Left forelimb (tissue), 1 donor: Measurements from ENCODE around the gene PITPNM1.
"Not testable (repeated sequence)": the region's sequence is repeated elsewhere in the genome, so short reads cannot be mapped to it uniquely, and the experiment has no call there.

ENCODE experiments used
- DNase-seq: peaks from one replicate; pipeline ENCODE4 v3.0.0-alpha.2; 2018; ENCODE audit warnings: low spot score

Gene PITPNM1

GRCh38 chr11:67523556-67524479, 18.7 kb upstream of the PITPNM1 start:
- no peak for DNase-seq

DNA sequence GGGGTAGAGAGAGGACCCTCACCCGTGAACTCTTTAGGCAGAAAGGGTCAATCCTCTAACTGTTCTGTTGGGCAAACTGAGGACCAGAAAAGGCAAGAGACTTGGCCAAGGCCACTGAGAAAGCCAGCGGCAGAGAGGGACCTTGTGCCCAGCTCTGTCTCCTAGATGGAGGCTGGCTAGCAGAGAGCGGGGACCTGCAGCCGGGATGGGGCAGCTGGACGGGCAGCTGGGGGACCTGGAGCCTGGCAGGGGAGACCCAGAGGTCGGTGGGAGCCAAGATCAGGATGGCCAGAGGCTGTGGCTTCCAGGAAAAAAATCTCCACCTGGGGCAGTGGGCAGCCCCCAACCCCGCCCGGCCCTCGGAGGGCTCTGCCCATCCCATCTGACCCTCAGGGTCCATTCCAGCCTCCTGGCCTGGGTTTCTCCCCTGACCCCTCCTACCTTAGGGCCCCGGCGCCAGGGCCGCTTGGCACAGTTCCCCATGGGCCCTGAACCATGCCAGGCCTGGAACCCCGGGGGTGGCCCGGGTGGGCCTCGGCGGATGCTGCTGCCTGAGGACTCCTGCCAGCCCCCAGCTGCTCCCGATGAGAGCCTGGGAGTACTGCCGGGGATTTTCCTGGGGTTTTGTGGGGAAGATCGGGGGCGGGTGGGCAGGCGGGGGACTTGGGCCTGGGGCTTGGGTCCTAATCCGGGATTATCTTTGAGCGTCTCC, 17.8 kb upstream of the PITPNM1 start, which contains the start of gene CABP2:
CABP2 (minus strand) TSS at position 603 of the 712 bp plus-strand sequence; CDS start at position 483, 120 bp downstream.
- no peak for DNase-seq

- DNase-seq: no peak
Observed at GRCh38 chr11:67522338-67522737, 17.2 kb upstream of the PITPNM1 start.

DNA sequence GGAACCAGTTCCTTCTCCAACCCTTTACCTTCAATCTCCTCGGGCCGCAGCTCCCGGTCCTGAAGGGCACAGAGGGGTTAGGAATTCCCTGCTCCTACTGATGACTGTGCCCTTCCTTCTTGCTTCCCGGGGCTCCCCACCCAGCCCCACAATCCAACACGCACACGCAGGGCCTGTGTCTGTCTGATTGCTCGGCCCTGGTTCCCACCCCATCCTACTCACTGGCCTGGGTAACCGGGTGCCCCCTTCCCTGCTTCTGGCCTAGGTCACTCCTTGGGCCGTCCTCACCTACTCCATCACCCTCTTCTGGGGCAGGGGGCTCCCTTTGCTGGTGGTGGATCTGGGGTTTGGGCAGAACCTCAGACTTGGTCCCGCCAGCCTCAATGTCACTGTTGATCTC, 16.8 kb upstream of the PITPNM1 start:
- DNase-seq: no peak

- no peak for DNase-seq
Observed at GRCh38 chr11:67520856-67521824, 16.0 kb upstream of the PITPNM1 start.

DNA sequence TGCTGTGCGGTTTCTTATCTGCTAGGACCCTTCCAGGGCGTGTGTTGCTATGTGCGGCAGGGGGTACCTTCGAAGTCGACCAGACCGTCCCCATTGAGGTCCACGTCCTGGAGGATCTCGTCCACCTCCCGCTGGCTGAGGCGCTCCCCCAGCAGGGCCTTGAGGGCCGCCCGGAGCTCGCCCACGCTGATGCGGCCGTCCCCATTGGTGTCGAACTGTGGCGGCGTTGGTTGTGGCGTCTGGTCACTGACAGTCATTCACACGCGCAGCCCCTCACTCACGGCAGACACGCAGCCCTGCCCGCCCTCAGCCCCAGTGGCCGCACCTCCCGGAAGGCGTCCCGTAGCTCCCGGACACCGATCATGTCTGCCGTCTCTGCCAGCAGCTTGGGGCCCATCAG, 14.6 kb upstream of the PITPNM1 start:
- no peak for DNase-seq

DNA sequence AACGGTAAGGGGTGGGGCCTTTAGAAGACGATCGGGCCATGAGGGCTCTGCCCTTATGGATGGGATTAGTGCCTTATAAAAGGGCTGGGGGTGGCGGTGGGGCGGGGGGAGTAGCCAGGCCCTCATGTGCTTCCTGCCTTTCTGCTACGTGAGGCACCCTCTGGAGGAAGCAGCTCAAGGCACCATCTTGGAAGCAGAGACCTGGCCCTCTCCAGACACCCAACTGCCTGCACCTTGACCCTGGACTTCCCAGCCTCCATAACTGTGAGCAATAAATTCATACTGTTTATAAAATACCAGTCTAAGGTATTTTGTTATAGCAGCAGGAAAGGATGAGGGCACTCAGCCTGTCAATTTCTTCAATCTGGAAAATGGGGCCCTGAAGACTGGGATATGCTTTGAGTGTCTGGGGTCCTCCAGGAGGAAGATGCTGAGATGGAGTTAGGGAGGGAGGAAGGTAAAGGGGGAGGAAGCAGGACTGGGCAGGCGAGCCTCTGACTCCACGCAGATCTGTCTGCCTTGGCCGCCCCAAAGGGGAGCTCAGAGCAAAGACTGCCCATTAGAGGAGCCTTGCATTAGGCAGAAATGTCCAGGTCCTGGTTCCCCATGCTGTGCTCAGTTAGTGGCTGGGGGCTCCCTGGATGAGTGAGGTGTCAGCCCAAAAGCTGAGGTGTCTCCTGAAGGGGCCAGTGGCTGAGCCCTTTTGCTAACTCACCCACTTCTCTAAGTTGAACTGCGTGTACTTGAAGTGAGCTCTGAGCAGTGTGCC, 12.8 kb upstream of the PITPNM1 start:
- DNase-seq: no peak

DNA sequence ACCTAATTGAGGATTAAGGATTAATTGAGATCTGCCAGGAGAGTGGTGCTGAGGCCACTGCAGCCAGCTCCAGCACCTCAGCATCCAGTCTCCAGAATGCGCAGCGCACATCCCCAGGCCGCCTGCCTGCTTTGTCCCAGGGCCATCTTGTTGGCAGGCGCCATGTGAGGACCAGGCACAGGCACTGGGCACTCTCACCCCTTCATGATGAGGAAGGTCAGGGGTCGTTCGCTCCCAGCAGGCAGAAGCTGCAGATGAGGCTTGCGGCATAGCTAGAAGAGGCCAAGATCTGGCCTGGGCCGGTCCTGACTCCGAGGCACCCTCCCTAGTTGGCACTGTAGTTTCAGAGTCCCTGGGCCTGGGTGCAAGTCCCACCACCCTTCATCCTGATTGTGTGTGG, 11.6 kb upstream of the PITPNM1 start:
- no peak for DNase-seq

GRCh38 chr11:67514116-67514515, 9.0 kb upstream of the PITPNM1 start:
- no peak for DNase-seq

GRCh38 chr11:67511558-67511957, 6.4 kb upstream of the PITPNM1 start:
- not testable (repeated sequence) for DNase-seq

DNA sequence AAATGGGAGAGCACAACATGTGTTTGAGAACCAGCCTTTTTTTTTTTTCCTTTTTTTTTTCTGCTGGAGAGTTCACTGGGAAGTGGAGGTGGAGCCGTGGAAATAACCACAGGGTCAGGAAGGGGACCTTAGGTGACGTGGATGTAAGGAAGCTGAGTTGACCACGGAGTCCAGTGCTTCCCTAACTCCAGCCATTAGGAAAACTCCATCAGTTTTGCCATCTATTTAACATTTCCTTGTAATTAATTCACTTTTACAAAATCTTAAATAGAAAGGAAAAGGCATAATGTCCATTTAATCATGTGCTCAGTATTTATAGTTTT, 4.8 kb upstream of the PITPNM1 start:
- DNase-seq: no peak

- peak; percentile 95 for DNase-seq
Observed at GRCh38 chr11:67508486-67509121, 3.4 kb upstream of the PITPNM1 start.

GRCh38 chr11:67507864-67508485, 2.8 kb upstream of the PITPNM1 start, which contains the start of gene CDK2AP2:
Gene CDK2AP2 (minus strand): TSS chr11:67508162. CDS start chr11:67508082, 80 bp downstream.
- peak; percentile 92 for DNase-seq

- DNase-seq: peak; percentile 68
Observed at GRCh38 chr11:67507242-67507863, 2.2 kb upstream of the PITPNM1 start.

DNA sequence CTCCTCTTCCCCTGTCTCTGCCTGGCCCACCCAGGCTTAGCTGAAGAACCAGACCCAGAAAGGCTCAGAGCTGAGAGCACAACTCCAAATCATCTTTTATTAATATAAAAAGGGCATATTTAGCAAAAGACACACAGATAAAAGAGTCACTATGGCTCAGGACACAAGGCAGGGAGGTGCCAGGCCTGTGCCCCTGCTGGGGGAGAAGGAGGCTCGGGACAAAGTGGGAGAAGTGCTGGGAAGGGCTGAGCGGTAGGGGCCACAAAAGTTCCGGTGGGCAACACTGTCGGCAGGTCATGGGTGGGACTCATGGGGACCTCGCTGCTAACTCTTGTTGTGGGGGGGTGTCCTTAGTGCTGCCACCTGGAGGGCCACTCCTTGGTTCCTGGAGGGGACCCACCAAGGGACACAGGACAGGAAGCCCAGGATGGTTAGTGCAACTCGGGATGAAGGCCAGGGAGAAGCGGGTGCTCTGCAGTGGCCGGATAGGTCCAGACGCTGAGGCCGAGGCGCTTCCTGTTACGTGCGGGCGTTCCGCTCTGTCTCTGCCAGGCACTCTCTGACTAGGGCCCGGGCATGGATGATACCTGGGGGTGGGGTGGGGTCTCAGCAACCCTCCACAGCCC, 1.4 kb upstream of the PITPNM1 start:
- peak; percentile 55 for DNase-seq

GRCh38 chr11:67505605-67506396, 638 bp upstream of the PITPNM1 start:
- DNase-seq: peak; percentile 85

DNA sequence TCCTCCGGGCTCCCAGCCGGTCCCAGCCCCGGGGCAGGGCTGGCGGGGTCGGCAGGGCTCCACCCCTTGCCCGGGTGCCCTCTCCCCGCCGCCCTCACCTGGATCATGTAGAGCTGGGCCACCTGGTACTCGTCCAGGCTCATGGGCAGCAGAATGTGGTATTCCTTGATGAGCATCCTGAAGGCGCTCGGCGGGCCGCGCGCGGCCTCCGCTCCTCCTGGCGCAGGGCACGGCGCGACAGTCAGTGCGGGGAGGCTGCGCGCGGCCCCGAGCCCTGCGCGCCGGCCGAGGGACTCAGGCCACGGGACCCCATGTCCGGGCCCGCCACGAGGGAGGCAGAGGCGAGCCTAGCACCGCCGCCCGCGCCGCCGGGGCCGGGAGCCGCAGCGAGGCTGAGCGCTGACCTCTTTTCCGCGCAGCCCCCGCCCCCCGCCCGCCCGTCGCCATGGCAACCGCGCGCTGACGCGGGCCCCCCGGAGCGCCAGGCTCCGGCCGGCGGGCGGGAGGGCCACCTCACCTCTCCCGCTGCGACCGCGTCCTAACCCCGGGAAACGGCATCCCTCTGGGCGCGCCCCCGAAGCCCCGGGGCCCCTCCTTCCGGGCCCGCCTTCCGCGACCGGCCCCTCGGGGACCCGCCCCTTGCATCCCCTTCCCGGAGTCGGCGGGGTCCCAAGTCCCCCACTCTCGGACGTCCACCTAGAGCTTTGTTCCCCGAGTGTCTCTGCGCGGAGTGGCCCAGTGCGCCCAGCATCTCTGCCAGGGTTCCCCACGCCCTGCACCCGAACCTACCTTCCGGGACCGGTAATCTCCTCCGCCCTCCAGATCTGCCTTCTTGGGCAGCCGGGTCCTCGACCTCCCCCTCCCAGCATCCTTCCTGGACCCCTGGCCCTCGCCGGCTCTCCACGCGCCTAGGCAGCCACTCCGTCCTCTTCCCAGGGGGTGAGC, 886 bp downstream of the PITPNM1 start:
- peak; percentile 68 for DNase-seq
